Activated CD8-positive, alpha-beta T cell treated with anti-CD3 and anti-CD28 coated beads for 36 hours (primary cell): ENCODE measurements around the gene ATP2A3. TPM values are rescaled to one million over a fixed set of nuclear protein-coding genes. Genes with fewer than 3 reads are reported as not detected.

Experiments
- ATAC-seq: fragments of 200-7000 bp; cut with Tn5 transposase; one replicate; pipeline ENCODE4 v1.10.0; 2021; ENCODE audit warnings: mild to moderate bottlenecking, moderate library complexity
- CTCF ChIA-PET: fragments of 350-600 bp; sonication (Branson Sonifier 250); formaldehyde crosslinking; loops from one replicate; lab custom pipeline; 2021; ENCODE audit warnings: antibody characterized with exemption; lab: Charles Lee
- POLR2A ChIA-PET: fragments of 350-600 bp; sonication (Branson Sonifier 250); formaldehyde crosslinking; loops from one replicate; lab custom pipeline; 2021; ENCODE audit warnings: antibody characterized with exemption; lab: Charles Lee
- DNase-seq: peaks from one replicate; pipeline ENCODE4 v3.0.0-alpha.2; 2020
- H3K27ac Mint-ChIP-seq: one replicate; pipeline ENCODE4 v1.8.0; 2021; ENCODE audit warnings: mild to moderate bottlenecking, mixed read lengths
- H3K27me3 Mint-ChIP-seq: one replicate; pipeline ENCODE4 v1.8.0; 2021; ENCODE audit warnings: mixed read lengths
- H3K36me3 Mint-ChIP-seq: one replicate; pipeline ENCODE4 v1.8.0; 2021; ENCODE audit warnings: low read depth, mixed read lengths
- H3K4me1 Mint-ChIP-seq: one replicate; pipeline ENCODE4 v1.8.0; 2021; ENCODE audit warnings: low read depth, mixed read lengths
- H3K4me3 Mint-ChIP-seq: one replicate; pipeline ENCODE4 v1.8.0; 2021; ENCODE audit warnings: mild to moderate bottlenecking, moderate library complexity, mixed read lengths
- H3K9me3 Mint-ChIP-seq: one replicate; pipeline ENCODE4 v1.8.0; 2021; ENCODE audit warnings: mixed read lengths
- intact Hi-C: fragments of 100-400 bp; cut with micrococcal nuclease; formaldehyde crosslinking; loops from one replicate; pipeline ENCODE4 v1.10.0; 2022
- total RNA-seq, 2 experiments: library from RNA; stranded (reverse); gene quantifications; one replicate each; pipeline ENCODE4 v1.2.3, GENCODE V29; 2021
- TF ChIP-seq, protein P1 (sequence below): fragments of 200-600 bp; IDR thresholded peaks from one replicate; pipeline ENCODE4 v1.8.0; 2022; ENCODE audit warnings: antibody characterized with exemption, mild to moderate bottlenecking

Gene ATP2A3
- total RNA-seq, 2 experiments from 2014 or later, result 113 to 117 TPM

DNA sequence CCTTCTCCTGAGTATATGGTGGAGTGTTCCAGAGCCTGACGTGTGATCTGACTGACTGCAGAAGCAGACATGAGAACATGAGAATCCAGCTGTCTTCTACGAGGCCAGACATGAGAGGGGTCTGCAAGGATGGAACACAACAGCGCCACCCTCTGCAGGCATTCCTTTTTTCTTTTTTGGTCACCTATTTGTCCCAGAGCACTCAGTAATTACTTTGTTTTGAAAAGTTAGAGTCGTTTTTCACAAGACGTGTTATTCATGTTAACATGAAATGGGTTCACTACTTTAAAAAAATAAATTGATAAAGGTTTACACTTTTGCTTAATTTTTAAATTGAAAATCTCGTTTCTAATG lies 43.8 kb upstream of the ATP2A3 start:
- H3K27ac Mint-ChIP-seq, result no peak overlapping the region
- peaks cover 5% of the 10 kb centered on the region for H3K4me1 Mint-ChIP-seq
- no peak overlapping the region for H3K4me3 Mint-ChIP-seq
- CTCF ChIA-PET, result interaction anchor here (0.9 to 9.1 kb wide), 6 partner anchors 9 to 161 kb away, joined by 3 to 98 read pairs (median 4); partner anchors contain the start of gene NCBP3
- POLR2A ChIA-PET, result no interaction called here
- TF ChIP-seq, protein P1, sequence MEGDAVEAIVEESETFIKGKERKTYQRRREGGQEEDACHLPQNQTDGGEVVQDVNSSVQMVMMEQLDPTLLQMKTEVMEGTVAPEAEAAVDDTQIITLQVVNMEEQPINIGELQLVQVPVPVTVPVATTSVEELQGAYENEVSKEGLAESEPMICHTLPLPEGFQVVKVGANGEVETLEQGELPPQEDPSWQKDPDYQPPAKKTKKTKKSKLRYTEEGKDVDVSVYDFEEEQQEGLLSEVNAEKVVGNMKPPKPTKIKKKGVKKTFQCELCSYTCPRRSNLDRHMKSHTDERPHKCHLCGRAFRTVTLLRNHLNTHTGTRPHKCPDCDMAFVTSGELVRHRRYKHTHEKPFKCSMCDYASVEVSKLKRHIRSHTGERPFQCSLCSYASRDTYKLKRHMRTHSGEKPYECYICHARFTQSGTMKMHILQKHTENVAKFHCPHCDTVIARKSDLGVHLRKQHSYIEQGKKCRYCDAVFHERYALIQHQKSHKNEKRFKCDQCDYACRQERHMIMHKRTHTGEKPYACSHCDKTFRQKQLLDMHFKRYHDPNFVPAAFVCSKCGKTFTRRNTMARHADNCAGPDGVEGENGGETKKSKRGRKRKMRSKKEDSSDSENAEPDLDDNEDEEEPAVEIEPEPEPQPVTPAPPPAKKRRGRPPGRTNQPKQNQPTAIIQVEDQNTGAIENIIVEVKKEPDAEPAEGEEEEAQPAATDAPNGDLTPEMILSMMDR, result no peak
- no peaks in the 10 kb centered on the region for H3K9me3 Mint-ChIP-seq
- no peak for ATAC-seq
- no peak for DNase-seq
- intact Hi-C loops, result loop anchor here (5.0 kb wide), 1 partner anchor 96 kb away; no protein-coding TSS in a partner anchor
- peaks cover 9% of the 10 kb centered on the region for H3K36me3 Mint-ChIP-seq
- no peaks in the 10 kb centered on the region for H3K27me3 Mint-ChIP-seq

DNA sequence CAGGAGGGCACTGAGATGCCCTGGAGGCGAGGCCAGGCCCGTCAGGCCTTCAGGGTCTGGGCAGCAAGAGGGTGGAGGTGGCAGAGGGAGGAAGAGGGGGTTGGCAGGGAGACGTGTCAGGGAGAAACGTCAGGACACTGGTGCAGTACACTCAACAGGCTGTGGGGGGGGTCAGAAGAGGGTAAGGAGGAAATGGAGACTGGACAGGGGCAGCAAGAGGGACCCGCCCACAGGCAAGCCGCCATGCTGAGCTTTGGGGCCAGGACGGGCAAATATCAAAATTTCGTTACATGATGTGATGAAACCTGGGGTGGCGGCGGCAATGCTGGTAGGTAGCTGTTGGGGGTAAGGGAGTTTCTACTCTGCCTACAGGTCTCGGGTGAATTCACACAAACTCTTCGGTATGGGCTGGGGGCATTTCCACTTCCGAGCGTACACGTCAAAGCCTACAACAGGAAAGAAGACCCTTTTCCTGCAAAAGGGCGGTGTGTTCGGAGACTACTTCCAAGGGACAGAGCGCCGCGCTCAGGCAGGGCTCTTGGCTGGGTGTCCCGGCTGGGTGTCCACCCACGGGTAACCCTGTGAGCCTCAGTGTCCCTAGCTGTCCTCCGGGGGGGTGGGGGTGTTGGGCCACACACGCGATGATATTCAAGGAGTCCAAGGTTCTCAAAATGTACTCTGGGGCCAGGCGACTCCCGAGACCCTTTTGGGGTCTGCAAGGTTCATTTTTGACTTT lies 43.3 kb upstream of the ATP2A3 start:
- peaks cover 7% of the 10 kb centered on the region for H3K36me3 Mint-ChIP-seq
- no peak for DNase-seq
- intact Hi-C loops, result loop anchor here (5.0 kb wide), 1 partner anchor 95 kb away; no protein-coding TSS in a partner anchor

DNA sequence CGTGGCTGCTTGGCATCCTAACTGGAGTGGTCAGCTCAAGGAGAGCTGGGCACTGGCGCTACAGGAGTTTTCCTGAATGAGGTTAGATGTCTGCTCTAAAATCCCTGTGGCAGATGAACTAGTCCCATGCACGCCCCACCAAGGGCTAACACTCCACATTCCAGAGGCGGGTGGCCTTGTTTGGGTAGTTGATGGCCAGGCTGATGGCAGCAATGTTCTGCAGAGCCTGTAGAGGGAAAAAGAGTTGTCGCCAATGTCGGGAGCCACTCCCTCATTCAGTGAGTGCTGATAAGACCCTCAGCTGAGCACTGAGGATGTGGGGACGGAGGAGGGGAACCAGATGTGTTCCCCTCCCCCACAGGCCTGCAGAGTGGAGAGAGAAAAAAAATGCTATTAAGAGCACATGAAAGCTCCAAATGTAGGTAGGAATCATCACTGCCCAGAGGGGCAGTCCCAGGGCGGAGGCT lies 42.5 kb upstream of the ATP2A3 start:
- ATAC-seq, result no peak
- TF ChIP-seq, protein P1, result no peak
- H3K27ac Mint-ChIP-seq, result no peak overlapping the region
- no peak overlapping the region for H3K4me3 Mint-ChIP-seq
- peaks cover 5% of the 10 kb centered on the region for H3K36me3 Mint-ChIP-seq
- no peaks in the 10 kb centered on the region for H3K27me3 Mint-ChIP-seq
- H3K4me1 Mint-ChIP-seq, result peaks cover 5% of the 10 kb centered on the region
- ChIA-PET CTCF (interaction anchor here (1.6 to 9.1 kb wide), 2 partner anchors 94 to 160 kb away, joined by 5 to 98 read pairs; partner anchors contain the start of gene NCBP3), POLR2A (no interaction called here)
- no peak for DNase-seq
- intact Hi-C loops, result loop anchor here (5.0 kb wide), 1 partner anchor 94 kb away; no protein-coding TSS in a partner anchor
- H3K9me3 Mint-ChIP-seq, result no peaks in the 10 kb centered on the region

More for the DNA sequence above, 43.3 kb upstream of the ATP2A3 start:
- H3K27ac Mint-ChIP-seq, result no peak overlapping the region
- H3K9me3 Mint-ChIP-seq, result no peaks in the 10 kb centered on the region
- no peak overlapping the region for H3K4me3 Mint-ChIP-seq
- H3K4me1 Mint-ChIP-seq, result peaks cover 5% of the 10 kb centered on the region
- no peak for ATAC-seq
- TF ChIP-seq, protein P1, result no peak
- POLR2A ChIA-PET, result interaction anchor here (0.5 kb wide), 1 partner anchor 415 kb away, joined by 4 read pairs; no protein-coding TSS in a partner anchor
- H3K27me3 Mint-ChIP-seq, result no peaks in the 10 kb centered on the region
- CTCF ChIA-PET, result interaction anchor here (0.9 to 9.1 kb wide), 5 partner anchors 10 to 161 kb away, joined by 3 to 98 read pairs (median 4); partner anchors contain the start of gene NCBP3

DNA sequence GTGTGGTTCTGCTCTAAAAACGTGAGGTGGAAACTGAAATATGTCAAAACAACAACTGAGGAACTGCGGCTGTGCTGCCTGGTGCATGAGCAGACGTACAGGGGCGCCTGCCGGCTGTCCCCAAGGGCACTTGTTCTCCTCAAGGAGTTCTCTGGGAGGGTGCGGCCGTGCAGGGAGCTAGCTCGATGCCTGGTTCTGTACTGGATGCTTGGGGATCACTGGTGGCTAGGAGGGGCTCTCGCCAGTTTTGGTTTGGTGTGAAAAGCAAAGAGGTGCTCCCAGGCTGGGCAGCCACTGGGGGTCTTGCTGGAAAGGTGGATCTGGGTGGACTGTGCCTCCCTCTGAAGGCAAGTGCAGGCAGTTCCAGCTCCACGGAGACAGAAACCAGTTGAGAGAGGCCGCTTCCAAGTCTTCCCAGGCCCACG lies 41.9 kb upstream of the ATP2A3 start:
- Mint-ChIP-seq H3K4me1 (peaks cover 5% of the 10 kb centered on the region), H3K27ac (no peak overlapping the region), H3K27me3 (no peaks in the 10 kb centered on the region), H3K9me3 (no peaks in the 10 kb centered on the region), H3K4me3 (no peak overlapping the region), H3K36me3 (peaks cover 5% of the 10 kb centered on the region)
- intact Hi-C loops, result loop anchor here (5.0 kb wide), 1 partner anchor 94 kb away; no protein-coding TSS in a partner anchor
- ChIA-PET CTCF (interaction anchor here (1.6 to 9.1 kb wide), 3 partner anchors 93 to 159 kb away, joined by 3 to 98 read pairs (median 5); partner anchors contain the start of gene NCBP3), POLR2A (interaction anchor here (0.6 kb wide), 1 partner anchor 136 kb away, joined by 3 read pairs; no protein-coding TSS in a partner anchor)
- ATAC-seq (no peak), DNase-seq (no peak)
- TF ChIP-seq, protein P1, result no peak
